Activated naive CD8-positive, alpha-beta T cell treated with anti-CD3 and anti-CD28 coated beads, Interleukin-2, amount 10 ng/mL, durations not matched to agents 7 days and 5 days (primary cell): ENCODE data around the gene KIFC3. TPM values are rescaled to one million over a fixed set of nuclear protein-coding genes. Genes with fewer than 3 reads are reported as not detected.
"Not testable (repeated sequence)": the region's sequence is repeated elsewhere in the genome, so short reads cannot be mapped to it uniquely, and the experiment has no call there.

Experiments
- ATAC-seq: fragments of 150-1000 bp; cut with Tn5 transposase; one replicate; pipeline ENCODE4 v1.10.0; 2021; ENCODE audit warnings: low read depth, moderate library complexity
- POLR2A ChIA-PET: fragments of 350-600 bp; sonication (Branson Sonifier 250); formaldehyde crosslinking; loops from one replicate; lab custom pipeline; 2021; ENCODE audit warnings: antibody characterized with exemption; lab: Charles Lee
- DNase-seq: peaks from one replicate; pipeline ENCODE4 v3.0.0; 2021
- H3K27ac Mint-ChIP-seq: one replicate; pipeline ENCODE4 v1.8.0; 2022; ENCODE audit warnings: mild to moderate bottlenecking, mixed read lengths
- H3K27me3 Mint-ChIP-seq: one replicate; pipeline ENCODE4 v1.8.0; 2022; ENCODE audit warnings: mild to moderate bottlenecking, moderate library complexity, mixed read lengths
- H3K36me3 Mint-ChIP-seq: one replicate; pipeline ENCODE4 v1.8.0; 2021; ENCODE audit warnings: mild to moderate bottlenecking, mixed read lengths
- H3K4me1 Mint-ChIP-seq: one replicate; pipeline ENCODE4 v1.8.0; 2021; ENCODE audit warnings: mixed read lengths
- H3K4me3 Mint-ChIP-seq: one replicate; pipeline ENCODE4 v1.8.0; 2022; ENCODE audit warnings: mild to moderate bottlenecking, moderate library complexity, mixed read lengths
- H3K9me3 Mint-ChIP-seq: one replicate; pipeline ENCODE4 v1.8.0; 2021; ENCODE audit warnings: mixed read lengths
- total RNA-seq, 2 experiments: library from RNA; stranded (reverse); gene quantifications; one replicate each; pipeline ENCODE4 v1.2.3, GENCODE V29; 2021

KIFC3 gene
- total RNA-seq, 2 experiments from 2014 or later = 1.1 to 1.9 TPM

- Mint-ChIP-seq H3K4me1 (peaks cover 6% of the 10 kb centered on the region), H3K4me3 (no peak overlapping the region), H3K9me3 (peaks cover 15% of the 10 kb centered on the region), H3K36me3 (peaks cover 13% of the 10 kb centered on the region), H3K27ac (no peak overlapping the region), H3K27me3 (no peaks in the 10 kb centered on the region)
- ATAC-seq (no peak), DNase-seq (no peak)
- POLR2A ChIA-PET = no interaction called here
Observed at GRCh38 chr16:57730771-57731730, 71.2 kb downstream of the KIFC3 start.

- POLR2A ChIA-PET, H3K4me3 Mint-ChIP-seq, H3K27me3 Mint-ChIP-seq, ATAC-seq, DNase-seq, H3K4me1 Mint-ChIP-seq, H3K27ac Mint-ChIP-seq: not testable (repeated sequence)
- Mint-ChIP-seq H3K9me3 (peaks cover 15% of the 10 kb centered on the region), H3K36me3 (peaks cover 10% of the 10 kb centered on the region)
Observed at GRCh38 chr16:57729852-57730251, 72.4 kb downstream of the KIFC3 start.

- H3K9me3 Mint-ChIP-seq = peaks cover 15% of the 10 kb centered on the region
- H3K27me3 Mint-ChIP-seq = no peaks in the 10 kb centered on the region
- no peak for ATAC-seq
- H3K27ac Mint-ChIP-seq = no peak overlapping the region
- POLR2A ChIA-PET = no interaction called here
- peaks cover 10% of the 10 kb centered on the region for H3K36me3 Mint-ChIP-seq
- no peak overlapping the region for H3K4me3 Mint-ChIP-seq
- H3K4me1 Mint-ChIP-seq = no peaks in the 10 kb centered on the region
- DNase-seq = no peak
Observed at GRCh38 chr16:57729182-57729484, 73.2 kb downstream of the KIFC3 start.

GRCh38 chr16:57728336-57729181 is 73.7 kb downstream of the KIFC3 start:
- DNase-seq (no peak), ATAC-seq (no peak)
- Mint-ChIP-seq H3K4me1 (no peaks in the 10 kb centered on the region), H3K27me3 (no peaks in the 10 kb centered on the region), H3K4me3 (no peak overlapping the region), H3K36me3 (peaks cover 7% of the 10 kb centered on the region), H3K9me3 (peaks cover 15% of the 10 kb centered on the region), H3K27ac (no peak overlapping the region)
- POLR2A ChIA-PET = no interaction called here

- ATAC-seq (no peak), DNase-seq (no peak)
- Mint-ChIP-seq H3K36me3 (peaks cover under 1% of the 10 kb centered on the region), H3K4me3 (no peak overlapping the region), H3K9me3 (peaks cover 9% of the 10 kb centered on the region), H3K27me3 (no peaks in the 10 kb centered on the region), H3K27ac (no peak overlapping the region), H3K4me1 (no peaks in the 10 kb centered on the region)
- POLR2A ChIA-PET = no interaction called here
Observed at GRCh38 chr16:57727610-57728009, 74.7 kb downstream of the KIFC3 start.

- Mint-ChIP-seq H3K4me1 (no peaks in the 10 kb centered on the region), H3K27ac (no peak overlapping the region), H3K36me3 (no peaks in the 10 kb centered on the region), H3K27me3 (no peaks in the 10 kb centered on the region), H3K9me3 (peaks cover 5% of the 10 kb centered on the region), H3K4me3 (no peak overlapping the region)
- POLR2A ChIA-PET = interaction anchor here (2.2 kb wide), 1 partner anchor 9 kb away, joined by 6 read pairs; the partner anchor contains the start of gene KATNB1
- DNase-seq (no peak), ATAC-seq (no peak)
Observed at GRCh38 chr16:57726433-57726947, 75.8 kb downstream of the KIFC3 start.

- POLR2A ChIA-PET = interaction anchor here (2.2 kb wide), 1 partner anchor 9 kb away, joined by 6 read pairs; the partner anchor contains the start of gene KATNB1
- H3K9me3 Mint-ChIP-seq = peaks cover 2% of the 10 kb centered on the region
Observed at GRCh38 chr16:57725976-57726375, 76.3 kb downstream of the KIFC3 start.

GRCh38 chr16:57725554-57725953 is 76.7 kb downstream of the KIFC3 start:
- ATAC-seq = no peak
- H3K27me3 Mint-ChIP-seq = no peaks in the 10 kb centered on the region
- H3K9me3 Mint-ChIP-seq = peaks cover 2% of the 10 kb centered on the region
- no peak for DNase-seq
- H3K36me3 Mint-ChIP-seq = no peaks in the 10 kb centered on the region
- POLR2A ChIA-PET = interaction anchor here (2.2 kb wide), 1 partner anchor 10 kb away, joined by 6 read pairs; the partner anchor contains the start of gene KATNB1
- no peak overlapping the region for H3K27ac Mint-ChIP-seq
- no peak overlapping the region for H3K4me3 Mint-ChIP-seq
- no peaks in the 10 kb centered on the region for H3K4me1 Mint-ChIP-seq

More at GRCh38 chr16:57725976-57726375, 76.3 kb downstream of the KIFC3 start:
- no peaks in the 10 kb centered on the region for H3K27me3 Mint-ChIP-seq
- DNase-seq (no peak), ATAC-seq (no peak)
- no peak overlapping the region for H3K4me3 Mint-ChIP-seq
- no peaks in the 10 kb centered on the region for H3K4me1 Mint-ChIP-seq
- H3K36me3 Mint-ChIP-seq = no peaks in the 10 kb centered on the region
- no peak overlapping the region for H3K27ac Mint-ChIP-seq

GRCh38 chr16:57725151-57725550 is 77.1 kb downstream of the KIFC3 start:
- Mint-ChIP-seq H3K4me3 (no peak overlapping the region), H3K27ac (no peak overlapping the region), H3K9me3 (peaks cover 2% of the 10 kb centered on the region), H3K4me1 (peaks cover 2% of the 10 kb centered on the region), H3K36me3 (no peaks in the 10 kb centered on the region), H3K27me3 (no peaks in the 10 kb centered on the region)
- no peak for DNase-seq
- no peak for ATAC-seq
- POLR2A ChIA-PET = interaction anchor here (2.2 kb wide), 1 partner anchor 10 kb away, joined by 6 read pairs; the partner anchor contains the start of gene KATNB1

- no peak overlapping the region for H3K27ac Mint-ChIP-seq
- peaks cover 2% of the 10 kb centered on the region for H3K4me1 Mint-ChIP-seq
- POLR2A ChIA-PET = interaction anchor here (2.2 kb wide), 1 partner anchor 11 kb away, joined by 6 read pairs; the partner anchor contains the start of gene KATNB1
- no peaks in the 10 kb centered on the region for H3K27me3 Mint-ChIP-seq
- no peak overlapping the region for H3K4me3 Mint-ChIP-seq
- H3K36me3 Mint-ChIP-seq = no peaks in the 10 kb centered on the region
- DNase-seq (no peak), ATAC-seq (no peak)
- H3K9me3 Mint-ChIP-seq = peaks cover 2% of the 10 kb centered on the region
Observed at GRCh38 chr16:57724531-57724930, 77.8 kb downstream of the KIFC3 start.

- H3K4me3 Mint-ChIP-seq = no peak overlapping the region
- POLR2A ChIA-PET = interaction anchor here (0.6 kb wide), 1 partner anchor 157 kb away, joined by 4 read pairs; no protein-coding TSS in a partner anchor
- H3K27ac Mint-ChIP-seq = no peak overlapping the region
- H3K4me1 Mint-ChIP-seq = peaks cover 2% of the 10 kb centered on the region
- ATAC-seq (no peak), DNase-seq (no peak)
- H3K9me3 Mint-ChIP-seq = no peaks in the 10 kb centered on the region
- no peaks in the 10 kb centered on the region for H3K27me3 Mint-ChIP-seq
- no peaks in the 10 kb centered on the region for H3K36me3 Mint-ChIP-seq
Observed at GRCh38 chr16:57723170-57723569, 79.1 kb downstream of the KIFC3 start.

- peaks cover 2% of the 10 kb centered on the region for H3K4me1 Mint-ChIP-seq
- POLR2A ChIA-PET = interaction anchor here (0.6 kb wide), 1 partner anchor 157 kb away, joined by 4 read pairs; no protein-coding TSS in a partner anchor
- no peaks in the 10 kb centered on the region for H3K27me3 Mint-ChIP-seq
- no peaks in the 10 kb centered on the region for H3K9me3 Mint-ChIP-seq
- no peak overlapping the region for H3K27ac Mint-ChIP-seq
- DNase-seq (no peak), ATAC-seq (no peak)
- H3K36me3 Mint-ChIP-seq = no peaks in the 10 kb centered on the region
- H3K4me3 Mint-ChIP-seq = no peak overlapping the region
Observed at GRCh38 chr16:57722651-57723050, 79.6 kb downstream of the KIFC3 start.

GRCh38 chr16:57722210-57722499 is 80.1 kb downstream of the KIFC3 start:
- Mint-ChIP-seq H3K9me3 (no peaks in the 10 kb centered on the region), H3K27ac (no peak overlapping the region), H3K36me3 (no peaks in the 10 kb centered on the region), H3K27me3 (no peaks in the 10 kb centered on the region), H3K4me3 (no peak overlapping the region), H3K4me1 (peaks cover 2% of the 10 kb centered on the region)
- DNase-seq (no peak), ATAC-seq (no peak)
- POLR2A ChIA-PET = no interaction called here
